Suprapubic skin (tissue), 4 donors: ENCODE measurements around the gene LRRC28.

Experiments
- CTCF ChIP-seq, 2 donors: fragments of 200-600 bp in 1 of 2; fragments of 450-650 bp in 1 of 2; sonication (generic) in 1 of 2; IDR thresholded peaks; one replicate each; pipeline ENCODE4 v1.5.1; 2016 to 2019; ENCODE audit warnings: antibody characterized with exemption in 2 of 2, mild to moderate bottlenecking in 1 of 2, moderate library complexity in 1 of 2
- EP300 ChIP-seq: sonication (generic); formaldehyde crosslinking; IDR thresholded peaks from one replicate; pipeline ENCODE4 v1.6.1; 2017; ENCODE audit warnings: antibody characterized with exemption
- POLR2A ChIP-seq, 2 donors: fragments of 450-650 bp; IDR thresholded peaks; one replicate each; pipeline ENCODE4 v1.6.1; 2017; ENCODE audit warnings: antibody characterized with exemption in 2 of 2, mild to moderate bottlenecking in 2 of 2, moderate library complexity in 2 of 2
- POLR2AphosphoS5 ChIP-seq, 3 donors: sonication (generic); formaldehyde crosslinking; IDR thresholded peaks; one replicate each; pipeline ENCODE4 v1.6.1; 2017; ENCODE audit warnings: antibody characterized with exemption in 3 of 3

GRCh38 chr15:99390667-99391066, 139.4 kb downstream of the LRRC28 start:
- TF ChIP-seq CTCF (IDR thresholded peaks at IDR 0.05) = no peak
- no peak for TF ChIP-seq POLR2A (IDR thresholded peaks at IDR 0.05)
- TF ChIP-seq POLR2AphosphoS5 (IDR thresholded peaks at IDR 0.05) = no peak
- no peak for TF ChIP-seq EP300
